HG03045 (cell line): ENCODE measurements around the gene RUNX1.

Experiments
- ATAC-seq: cut with Tn5 transposase; IDR thresholded peaks from one replicate; pipeline ENCODE4 v1.9.1; 2021; ENCODE audit warnings: mild to moderate bottlenecking, moderate library complexity; ENCODE audit not compliant: unreplicated experiment

Gene RUNX1

DNA sequence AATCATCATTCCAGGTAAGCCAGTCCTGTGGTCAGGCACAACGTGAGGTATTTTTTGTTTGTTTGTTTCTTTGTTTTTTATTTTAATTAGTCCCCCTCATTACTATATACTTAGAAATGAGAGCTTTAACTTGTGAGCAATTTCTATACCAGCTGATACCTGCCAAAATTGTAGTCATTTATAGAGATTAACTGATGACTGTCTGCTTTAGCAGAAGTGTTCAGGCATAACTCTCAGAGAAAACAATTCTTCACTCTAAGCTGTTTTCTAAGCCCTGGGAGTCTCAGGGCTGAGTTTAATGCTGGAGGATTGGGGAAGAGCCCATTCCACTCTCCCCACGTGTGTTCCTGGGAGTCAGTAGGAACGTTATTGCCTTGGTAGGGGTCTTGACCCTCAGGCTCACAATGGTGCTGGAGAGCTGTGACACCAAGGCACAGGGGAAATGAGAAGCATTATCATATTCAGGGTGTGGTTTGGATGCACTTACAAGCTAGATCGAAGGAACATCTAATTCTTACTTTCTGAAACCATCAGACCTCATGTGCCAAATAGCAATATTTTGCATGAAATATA lies 212.1 kb downstream of the RUNX1 start:
- ATAC-seq: no peak

DNA sequence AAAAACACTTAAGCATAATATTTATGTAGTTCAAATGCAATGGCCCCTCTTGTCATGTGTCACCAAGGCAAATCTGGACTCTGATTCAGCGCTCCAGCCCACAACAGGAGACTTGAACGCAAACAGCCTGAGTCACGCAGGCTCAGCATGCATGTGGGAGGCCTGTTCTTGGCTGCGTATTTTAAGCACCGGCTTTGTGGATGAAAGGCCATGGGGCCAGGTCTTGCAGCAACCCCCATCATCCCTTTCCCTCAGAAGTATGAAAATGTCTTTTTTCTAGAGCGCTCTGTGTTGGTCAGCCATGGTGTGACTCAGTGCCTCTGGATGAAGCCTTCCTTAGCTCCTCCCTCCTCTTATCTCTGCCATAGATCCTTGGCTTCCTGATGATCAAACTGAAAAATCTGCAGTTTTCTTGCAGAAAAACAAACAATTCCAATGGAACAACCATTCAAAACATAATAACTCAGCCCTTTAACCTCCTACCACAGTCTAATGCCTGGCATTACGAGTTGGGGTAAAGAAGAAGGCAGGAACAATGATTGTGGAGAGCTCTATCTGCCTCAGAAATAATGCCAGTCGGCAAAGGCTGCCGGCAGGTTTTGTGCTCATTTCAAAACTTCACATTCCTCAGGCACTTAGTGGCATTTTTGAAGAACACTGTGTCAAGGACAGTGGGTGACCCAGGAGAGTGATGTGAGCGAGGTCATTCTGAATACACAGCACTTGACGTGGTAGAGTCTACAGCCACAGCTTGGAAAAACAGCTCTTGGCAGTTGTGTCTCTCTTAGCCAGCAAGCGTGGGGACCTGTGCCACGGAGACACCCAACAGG lies 212.8 kb downstream of the RUNX1 start:
- no peak for ATAC-seq

- ATAC-seq: no peak
These were observed 213.6 kb downstream of the RUNX1 start for GRCh38 chr21:34835526-34835925.

GRCh38 chr21:34834852-34835501 lies 214.1 kb downstream of the RUNX1 start:
- no peak for ATAC-seq

DNA sequence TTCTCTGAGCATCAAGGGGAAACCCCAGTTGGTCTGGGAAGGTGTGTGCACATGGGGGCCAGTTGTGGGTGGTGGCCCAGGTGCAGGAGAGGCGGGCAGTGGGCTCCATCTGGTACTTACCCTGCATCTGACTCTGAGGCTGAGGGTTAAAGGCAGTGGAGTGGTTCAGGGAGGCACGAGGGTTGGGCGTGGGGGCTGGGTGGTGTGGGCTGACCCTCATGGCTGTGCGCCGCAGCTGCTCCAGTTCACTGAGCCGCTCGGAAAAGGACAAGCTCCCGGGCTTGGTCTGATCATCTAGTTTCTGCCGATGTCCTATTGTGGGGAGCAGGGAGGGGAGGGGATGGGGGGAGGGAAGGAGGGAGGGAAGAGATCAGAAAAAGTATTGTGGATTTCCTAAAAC lies 214.8 kb downstream of the RUNX1 start:
- ATAC-seq: no peak

DNA sequence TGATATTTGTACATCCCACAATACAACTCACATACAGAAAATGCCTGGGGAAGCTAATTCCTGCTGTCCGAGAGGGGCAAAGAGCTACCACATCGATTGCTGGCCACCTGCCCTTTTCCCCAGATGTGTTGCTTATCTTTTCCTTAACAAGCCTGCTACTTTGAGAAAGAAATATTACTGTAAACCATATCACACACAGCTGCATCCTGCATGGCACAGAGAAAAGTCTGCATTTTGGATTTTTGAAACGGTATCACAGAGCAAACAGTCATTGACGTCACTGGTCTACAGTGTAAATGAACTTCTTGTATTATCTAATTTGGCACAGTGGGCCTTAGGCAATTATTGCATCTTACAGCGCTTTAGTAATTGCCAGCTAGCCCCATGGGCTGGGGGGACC lies 215.6 kb downstream of the RUNX1 start:
- no peak for ATAC-seq

GRCh38 chr21:34830386-34831170 lies 218.5 kb downstream of the RUNX1 start:
- ATAC-seq: no peak

DNA sequence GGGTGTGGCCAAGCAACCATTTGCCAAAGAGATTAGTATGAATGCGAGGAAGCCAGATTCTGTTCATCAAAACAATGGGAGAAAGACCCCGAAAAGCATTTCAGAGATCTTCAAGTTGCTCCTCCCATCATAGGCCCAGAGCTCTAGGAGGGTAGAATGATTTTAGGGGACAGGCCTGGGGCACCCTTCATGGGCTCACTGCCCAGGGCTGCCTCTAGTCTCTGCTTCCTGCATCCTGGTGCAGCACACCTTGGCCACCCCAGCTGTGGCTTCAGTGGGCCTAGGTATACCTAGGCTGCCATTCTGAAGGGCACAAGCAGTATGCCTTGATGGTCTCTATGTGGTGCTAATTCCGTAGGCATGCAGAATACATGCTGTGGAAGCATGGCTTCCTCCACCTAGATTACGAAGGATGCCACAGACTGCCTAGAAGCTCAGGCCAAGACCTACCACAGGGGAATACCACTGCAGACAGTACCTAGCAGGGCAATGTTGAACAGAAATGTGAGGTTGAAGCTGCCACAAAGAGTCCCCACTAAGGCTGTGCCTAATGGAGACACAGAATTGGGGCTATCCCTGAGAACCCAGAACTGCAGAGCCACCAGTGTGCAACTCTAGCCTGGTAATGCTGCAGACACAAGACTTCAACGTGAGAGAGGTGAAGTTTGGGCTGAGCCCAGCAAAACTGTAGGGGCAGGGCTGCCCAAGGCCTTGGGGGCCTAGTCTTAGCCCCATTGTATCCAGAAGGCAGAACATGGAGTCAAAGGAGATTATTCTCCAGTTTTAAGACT lies 221.5 kb downstream of the RUNX1 start:
- no peak for ATAC-seq

- no peak for ATAC-seq
These were observed 222.3 kb downstream of the RUNX1 start for GRCh38 chr21:34826836-34827235.

GRCh38 chr21:34825948-34826548 lies 223.1 kb downstream of the RUNX1 start:
- ATAC-seq: no peak

GRCh38 chr21:34825101-34825500 lies 224.0 kb downstream of the RUNX1 start:
- ATAC-seq: no peak

GRCh38 chr21:34824314-34824713 lies 224.8 kb downstream of the RUNX1 start:
- no peak for ATAC-seq

DNA sequence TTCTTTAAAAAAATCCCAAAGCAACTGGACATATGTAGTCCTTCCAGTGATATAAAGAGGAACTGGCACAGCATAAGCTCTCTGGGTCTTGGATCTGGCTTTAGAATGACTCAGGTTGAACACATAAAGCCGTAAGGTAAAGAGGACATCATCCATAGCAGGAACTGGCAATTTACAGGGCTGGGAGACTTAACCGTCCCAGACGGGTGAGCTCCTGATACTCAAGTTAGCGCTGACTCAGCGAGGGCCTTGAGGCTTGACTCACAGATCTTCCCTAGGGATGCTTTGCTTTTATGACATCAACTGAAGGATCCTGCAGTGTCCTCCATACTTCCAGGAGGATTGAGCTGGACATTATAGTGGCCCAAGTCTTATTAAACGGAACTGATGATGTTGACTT lies 226.2 kb downstream of the RUNX1 start:
- ATAC-seq: no peak

DNA sequence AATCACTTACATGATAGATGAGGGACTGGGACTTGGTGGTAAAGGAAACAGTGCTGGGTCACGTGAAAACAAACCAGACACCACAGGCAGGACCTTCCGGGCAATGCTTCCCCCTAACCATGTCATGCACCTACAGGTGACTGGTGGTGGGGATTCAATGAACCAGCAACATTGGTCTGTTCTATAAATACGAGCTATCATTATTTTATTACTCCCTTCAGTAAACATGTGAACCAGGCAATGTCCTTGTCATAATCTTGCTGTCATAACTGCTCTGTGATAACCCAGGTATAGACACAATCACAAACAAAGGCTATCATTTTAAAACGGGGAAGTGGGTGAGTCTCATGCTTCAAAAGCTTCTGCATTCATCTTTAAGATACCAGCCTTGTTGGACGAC lies 226.9 kb downstream of the RUNX1 start:
- ATAC-seq: no peak

DNA sequence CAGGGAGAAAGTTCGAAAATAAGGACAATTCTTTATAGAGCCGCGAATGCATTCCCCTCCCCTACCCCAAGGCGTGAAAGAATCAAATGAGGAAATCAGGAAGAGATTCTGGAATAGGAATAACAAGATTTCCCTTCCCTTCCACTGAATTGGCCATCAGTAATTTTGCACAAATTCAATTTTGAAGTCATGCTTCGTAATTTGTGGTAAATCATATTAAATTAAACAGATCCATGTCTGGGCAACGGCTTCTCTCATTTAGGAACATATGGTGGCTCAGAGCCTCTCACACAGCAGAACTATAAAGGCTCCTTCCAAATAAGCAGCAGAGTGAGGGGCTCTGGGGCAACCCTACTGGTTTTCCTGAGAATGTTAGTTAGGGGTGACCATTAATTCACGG lies 227.4 kb downstream of the RUNX1 start:
- no peak for ATAC-seq

- no peak for ATAC-seq
These were observed 229.1 kb downstream of the RUNX1 start for GRCh38 chr21:34820051-34820450.

GRCh38 chr21:34819357-34819999 lies 229.6 kb downstream of the RUNX1 start:
- ATAC-seq: no peak

DNA sequence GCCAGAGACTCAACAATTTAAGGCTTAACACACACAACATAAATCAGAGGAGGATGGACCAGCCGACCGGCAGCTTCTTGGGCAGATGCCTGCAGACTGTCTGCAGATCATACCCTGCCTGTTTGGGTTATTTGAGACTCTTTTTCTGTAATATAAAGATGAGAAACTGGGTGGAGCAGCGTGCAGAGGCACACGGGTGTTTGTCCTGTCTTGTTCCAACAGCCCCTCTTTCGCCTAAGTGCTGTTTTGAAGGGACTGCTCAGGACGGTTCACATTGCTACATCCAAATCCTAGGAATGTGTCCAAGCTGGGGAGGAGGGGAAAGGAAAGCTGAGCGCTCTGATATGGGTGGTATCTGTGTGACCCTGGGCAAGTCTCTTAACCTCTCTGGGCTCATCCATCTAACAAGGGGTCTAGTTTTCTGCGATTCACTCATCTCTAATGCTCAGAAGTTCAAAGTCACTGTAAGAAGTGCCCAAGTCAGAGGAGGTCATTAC lies 230.4 kb downstream of the RUNX1 start:
- ATAC-seq: no peak

- no peak for ATAC-seq
These were observed 231.1 kb downstream of the RUNX1 start for GRCh38 chr21:34817821-34818661.
